IPS-18a (cell line): ENCODE measurements around the gene SNAPIN.
A peak's percentile ranks its signal among the peaks of the same experiment; 100 is the strongest.
"Not testable (repeated sequence)": the region's sequence is repeated elsewhere in the genome, so short reads cannot be mapped to it uniquely, and the experiment has no call there.

Experiments used
- H3K27ac ChIP-seq: one replicate; pipeline ENCODE4 v1.5.1; 2013; ENCODE audit warnings: low read length
- H3K27me3 ChIP-seq: one replicate; pipeline ENCODE4 v1.6.1; 2013; ENCODE audit warnings: mild to moderate bottlenecking, low read length; ENCODE audit not compliant: control insufficient read depth, insufficient read depth
- H3K36me3 ChIP-seq: one replicate; pipeline ENCODE4 v1.6.1; 2013; ENCODE audit warnings: low read depth, low read length; ENCODE audit not compliant: control insufficient read depth
- H3K4me1 ChIP-seq: one replicate; pipeline ENCODE4 v1.6.1; 2013; ENCODE audit warnings: low read depth, low read length; ENCODE audit not compliant: control insufficient read depth
- H3K4me3 ChIP-seq: one replicate; pipeline ENCODE4 v1.5.1; 2013; ENCODE audit warnings: low read length
- H3K9ac ChIP-seq: one replicate; pipeline ENCODE4 v1.6.1; 2013; ENCODE audit warnings: mild to moderate bottlenecking, low read length, moderate library complexity
- H3K9me3 ChIP-seq: one replicate; pipeline ENCODE4 v1.6.1; 2013; ENCODE audit warnings: low read depth, low read length; ENCODE audit not compliant: control insufficient read depth

The SNAPIN gene

DNA sequence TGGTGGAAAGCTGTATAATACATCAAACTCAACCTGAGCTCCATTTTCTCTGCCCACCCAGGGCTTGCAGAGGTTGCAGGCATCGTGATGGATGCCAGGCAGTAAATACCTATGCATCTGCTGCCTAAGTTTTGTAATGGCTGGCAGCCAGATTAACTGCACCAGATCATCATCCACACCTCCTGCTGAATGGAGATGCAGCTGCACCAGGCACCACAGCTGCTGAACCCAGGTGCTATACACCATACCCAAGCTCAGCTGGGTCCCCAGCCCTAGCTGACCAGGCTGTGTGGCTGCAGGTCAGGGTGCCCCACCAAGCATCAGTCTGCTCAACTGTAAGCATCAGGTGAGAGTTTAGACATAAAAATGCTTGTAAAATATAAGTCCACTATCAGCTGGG lies 6.7 kb upstream of the SNAPIN start:
- no peak overlapping the region for H3K9ac ChIP-seq

DNA sequence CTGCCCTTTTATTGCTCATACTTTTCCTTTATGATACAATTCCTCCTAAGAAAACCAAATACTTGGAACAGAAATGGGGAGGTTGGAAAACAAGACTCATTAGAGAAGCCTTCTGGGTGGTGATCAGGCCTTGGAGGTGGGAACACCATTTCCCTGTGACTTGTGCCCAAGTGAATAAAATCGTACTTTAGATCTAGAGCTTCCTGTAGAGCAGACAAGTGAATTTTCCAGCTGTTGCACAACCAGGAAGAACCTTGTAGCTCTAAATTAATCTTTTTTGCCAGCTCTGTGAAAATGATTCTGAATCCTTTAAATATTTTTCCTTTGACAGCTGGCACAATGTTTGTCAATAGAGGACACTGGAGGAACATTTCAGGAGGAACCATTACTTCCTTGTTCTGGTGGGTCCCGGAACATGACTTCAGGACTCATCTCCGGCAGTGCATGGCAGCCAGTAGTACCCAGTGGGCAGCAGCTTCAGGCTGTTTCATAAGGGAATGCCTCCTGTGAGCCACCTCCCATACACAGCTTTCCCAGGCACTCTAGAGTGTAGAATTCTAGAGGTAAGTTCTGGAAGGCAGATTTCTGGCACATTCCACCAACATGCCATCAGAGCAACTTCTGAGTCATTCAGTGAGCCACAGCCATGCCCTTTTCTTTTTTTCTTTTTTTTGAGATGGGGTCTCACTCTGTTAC lies 5.5 kb upstream of the SNAPIN start:
- Histone ChIP-seq H3K27me3 (no peaks in the 10 kb centered on the region), H3K9ac (no peak overlapping the region), H3K4me3 (no peak overlapping the region), H3K27ac (no peak overlapping the region), H3K4me1 (no peaks in the 10 kb centered on the region), H3K36me3 (no peaks in the 10 kb centered on the region), H3K9me3 (no peaks in the 10 kb centered on the region)

More for the DNA sequence above, 6.7 kb upstream of the SNAPIN start:
- no peaks in the 10 kb centered on the region for H3K27me3 ChIP-seq
- no peak overlapping the region for H3K27ac ChIP-seq
- H3K36me3 ChIP-seq = no peaks in the 10 kb centered on the region
- H3K4me1 ChIP-seq = no peaks in the 10 kb centered on the region
- H3K9me3 ChIP-seq = no peaks in the 10 kb centered on the region
- no peak overlapping the region for H3K4me3 ChIP-seq

DNA sequence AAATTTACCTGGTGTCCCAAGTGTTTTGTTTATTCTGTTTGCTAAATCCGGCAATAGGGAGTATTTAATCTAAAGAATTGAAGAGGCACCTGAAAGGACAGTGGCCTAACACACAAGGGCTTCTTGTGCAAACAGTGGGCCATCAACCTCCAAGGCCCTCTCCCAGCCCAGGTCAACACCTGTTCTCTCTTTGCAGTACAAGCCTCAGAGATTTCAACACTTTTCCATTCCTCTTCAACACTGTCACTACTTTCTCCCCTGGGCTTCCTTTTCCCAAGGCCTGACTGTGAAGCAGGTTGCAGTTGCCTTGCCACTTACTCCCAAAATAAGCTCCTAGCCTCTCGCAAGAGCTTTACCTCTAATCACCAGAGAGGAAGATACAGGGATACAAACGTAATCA lies 3.2 kb upstream of the SNAPIN start:
- Histone ChIP-seq H3K9me3 (no peaks in the 10 kb centered on the region), H3K9ac (no peak overlapping the region), H3K4me1 (peaks cover 3% of the 10 kb centered on the region), H3K27ac (no peak overlapping the region), H3K27me3 (no peaks in the 10 kb centered on the region), H3K4me3 (no peak overlapping the region), H3K36me3 (no peaks in the 10 kb centered on the region)

DNA sequence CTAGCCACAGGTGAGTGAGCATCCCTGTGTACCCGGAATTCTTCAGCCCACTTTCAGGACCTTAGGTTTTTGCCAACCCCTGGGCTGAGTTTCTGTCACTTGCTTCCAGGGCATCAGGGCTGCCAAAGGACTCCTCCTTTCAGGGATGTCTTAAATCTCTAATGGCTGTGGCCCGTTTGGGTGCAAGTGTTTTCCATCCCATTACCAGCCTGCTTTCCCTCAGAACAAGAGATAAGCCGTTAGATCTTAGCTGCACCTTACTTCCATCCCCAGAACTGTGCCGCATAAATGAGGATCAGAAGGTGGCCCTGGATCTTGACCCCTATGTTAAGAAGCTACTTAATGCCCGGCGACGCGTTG lies 652 bp downstream of the SNAPIN start:
- Histone ChIP-seq H3K4me1 (peaks cover 3% of the 10 kb centered on the region), H3K36me3 (peaks cover 33% of the 10 kb centered on the region), H3K9me3 (no peaks in the 10 kb centered on the region), H3K27ac (peak overlapping the region; percentile 50), H3K9ac (peak overlapping the region; percentile 81), H3K4me3 (peak overlapping the region; percentile 93), H3K27me3 (no peaks in the 10 kb centered on the region)

DNA sequence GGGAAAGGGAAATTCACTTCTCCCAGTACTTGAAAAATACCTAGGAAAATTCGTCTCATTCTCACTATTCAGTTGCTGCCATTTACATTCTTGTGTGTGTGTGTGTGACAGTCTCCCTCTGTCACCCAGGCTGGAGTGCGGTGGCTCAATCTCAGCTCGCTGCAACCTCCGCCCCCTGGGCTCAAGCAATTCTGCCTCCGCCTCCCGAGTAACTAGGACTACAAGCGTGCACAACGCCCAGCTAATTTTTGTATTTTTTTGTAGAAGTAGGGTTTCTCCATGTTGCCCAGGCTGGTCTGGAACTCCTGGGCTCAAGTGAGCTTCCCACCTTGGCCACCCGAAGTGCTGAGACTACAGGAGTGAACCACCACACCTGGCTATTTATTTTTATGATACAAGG lies 1.2 kb downstream of the SNAPIN start:
- no peaks in the 10 kb centered on the region for H3K27me3 ChIP-seq
- H3K4me1 ChIP-seq = peaks cover 3% of the 10 kb centered on the region
- H3K9me3 ChIP-seq = no peaks in the 10 kb centered on the region
- H3K27ac ChIP-seq = no peak overlapping the region
- no peak overlapping the region for H3K9ac ChIP-seq
- H3K36me3 ChIP-seq = peaks cover 38% of the 10 kb centered on the region
- H3K4me3 ChIP-seq = peak overlapping the region; percentile 93

DNA sequence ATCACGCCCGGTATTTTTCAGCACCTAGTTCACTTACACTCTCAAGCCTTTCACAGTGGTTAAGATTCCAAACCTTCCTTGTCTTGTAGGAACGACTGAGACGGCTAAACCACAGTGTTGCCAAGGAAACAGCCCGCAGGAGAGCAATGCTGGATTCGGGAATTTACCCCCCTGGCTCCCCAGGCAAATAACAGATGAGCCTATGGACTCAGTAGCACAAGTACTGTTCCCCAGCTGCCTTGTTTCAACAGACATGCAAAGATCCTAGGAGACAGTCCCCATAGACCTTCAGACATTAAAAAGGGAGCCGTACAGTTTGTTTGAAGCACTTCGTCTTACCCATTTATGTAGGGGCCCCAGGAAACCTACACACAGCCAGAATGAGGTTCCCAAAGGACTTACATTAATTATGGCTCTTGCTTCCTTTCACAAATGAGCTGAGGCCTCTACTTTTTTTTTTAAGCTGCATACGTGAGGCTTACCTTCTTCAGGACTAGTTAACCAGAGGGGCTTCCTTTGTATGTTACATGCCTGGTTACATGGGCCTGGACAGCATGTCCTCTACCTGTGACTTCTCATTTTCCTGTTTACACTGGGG lies 2.7 kb downstream of the SNAPIN start:
- H3K4me3 ChIP-seq = no peak overlapping the region
- H3K9me3 ChIP-seq = no peaks in the 10 kb centered on the region
- H3K4me1 ChIP-seq = peaks cover 3% of the 10 kb centered on the region
- H3K36me3 ChIP-seq = peaks cover 54% of the 10 kb centered on the region
- H3K27ac ChIP-seq = no peak overlapping the region
- no peaks in the 10 kb centered on the region for H3K27me3 ChIP-seq
- H3K9ac ChIP-seq = no peak overlapping the region

DNA sequence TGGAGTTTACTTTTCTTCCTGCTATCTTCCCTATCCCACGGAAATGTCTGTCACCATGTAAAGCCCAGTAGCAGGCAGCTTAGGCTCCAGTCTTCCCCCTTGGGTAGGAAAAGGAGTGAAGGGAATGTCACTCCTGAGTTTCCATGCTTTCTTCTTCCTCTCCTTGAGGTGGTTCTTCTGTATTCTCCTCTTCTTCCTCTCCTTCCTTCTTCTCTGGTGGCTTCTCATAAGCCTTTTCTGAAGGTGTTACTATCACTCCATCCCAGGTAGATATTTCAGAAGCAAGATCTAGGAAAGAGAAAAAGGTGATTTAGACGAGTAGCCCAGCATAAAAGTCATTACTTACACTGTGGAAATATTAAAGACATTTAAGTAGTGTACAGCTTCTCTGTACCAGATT lies 3.8 kb downstream of the SNAPIN start:
- H3K9me3 ChIP-seq = no peaks in the 10 kb centered on the region
- no peaks in the 10 kb centered on the region for H3K27me3 ChIP-seq
- peaks cover 3% of the 10 kb centered on the region for H3K4me1 ChIP-seq
- H3K4me3 ChIP-seq = no peak overlapping the region
- no peak overlapping the region for H3K27ac ChIP-seq
- H3K36me3 ChIP-seq = peaks cover 64% of the 10 kb centered on the region
- H3K9ac ChIP-seq = no peak overlapping the region

DNA sequence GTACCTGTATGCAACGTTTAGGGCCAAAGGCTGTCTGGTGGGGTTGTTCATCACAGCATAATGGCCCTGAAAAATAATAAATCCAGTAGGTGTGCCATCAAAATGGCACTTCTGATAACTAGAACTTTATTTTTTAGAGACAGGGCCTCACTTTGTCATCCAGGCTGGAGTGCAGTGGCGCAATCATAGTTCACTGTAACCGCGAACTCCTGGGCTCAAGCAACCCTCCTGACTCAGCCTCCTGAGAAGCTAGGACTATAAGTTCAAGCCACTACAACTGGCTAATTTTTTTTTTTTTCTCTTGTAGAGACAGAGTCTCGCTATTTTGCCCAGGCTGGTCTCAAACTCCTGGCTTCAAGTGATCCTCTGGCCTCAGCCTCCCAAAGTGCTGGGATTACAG lies 4.7 kb downstream of the SNAPIN start:
- H3K9ac ChIP-seq = no peak overlapping the region
- H3K4me3 ChIP-seq = no peak overlapping the region
- H3K9me3 ChIP-seq = no peaks in the 10 kb centered on the region
- H3K27ac ChIP-seq = no peak overlapping the region
- peaks cover 3% of the 10 kb centered on the region for H3K4me1 ChIP-seq
- no peaks in the 10 kb centered on the region for H3K27me3 ChIP-seq
- H3K36me3 ChIP-seq = peaks cover 74% of the 10 kb centered on the region

DNA sequence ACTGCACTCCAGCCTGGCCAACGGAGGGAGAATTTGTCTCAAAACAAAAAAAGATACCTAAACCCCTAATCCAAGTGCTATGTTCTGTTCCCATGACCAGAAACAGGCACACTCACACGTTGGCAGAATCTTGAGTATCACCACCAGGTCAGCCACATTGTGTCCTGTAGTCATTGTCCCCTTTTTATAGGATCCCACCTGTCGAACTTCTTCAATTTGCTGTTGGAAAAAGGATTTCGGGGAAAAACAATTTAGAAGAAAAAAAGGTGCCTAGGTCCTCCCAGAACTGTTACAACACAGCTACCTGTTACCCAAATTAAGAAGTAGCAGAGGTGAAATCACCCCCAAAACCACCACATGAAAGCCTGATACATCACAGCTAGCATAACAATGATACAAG lies 8.9 kb downstream of the SNAPIN start:
- no peaks in the 10 kb centered on the region for H3K27me3 ChIP-seq
- no peak overlapping the region for H3K9ac ChIP-seq
- no peak overlapping the region for H3K27ac ChIP-seq
- H3K4me1 ChIP-seq = peaks cover 6% of the 10 kb centered on the region
- H3K9me3 ChIP-seq = no peaks in the 10 kb centered on the region
- H3K36me3 ChIP-seq = peaks cover 74% of the 10 kb centered on the region
- H3K4me3 ChIP-seq = no peak overlapping the region

DNA sequence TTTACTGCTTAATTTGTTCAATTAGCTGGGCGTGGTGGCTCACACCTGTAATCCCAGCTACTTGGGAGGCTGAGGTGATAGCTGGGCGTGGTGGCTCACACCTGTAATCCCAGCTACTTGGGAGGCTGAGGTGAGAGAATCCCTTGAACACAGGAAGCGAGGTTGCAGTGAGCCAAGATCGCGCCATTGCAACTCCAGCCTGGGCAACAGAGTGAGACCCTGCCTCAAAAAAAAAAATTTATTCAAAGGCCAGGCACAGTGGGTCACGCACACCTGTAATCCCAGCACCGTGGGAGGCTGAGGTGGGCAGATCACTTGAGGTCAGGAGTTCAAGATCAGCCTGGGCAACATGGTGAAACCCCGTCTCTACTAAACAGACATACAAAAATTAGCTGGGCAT lies 10.2 kb downstream of the SNAPIN start:
- not testable (repeated sequence) for H3K27ac ChIP-seq, H3K9me3 ChIP-seq, H3K4me3 ChIP-seq, H3K27me3 ChIP-seq, H3K4me1 ChIP-seq, H3K9ac ChIP-seq
- peaks cover 62% of the 10 kb centered on the region for H3K36me3 ChIP-seq

DNA sequence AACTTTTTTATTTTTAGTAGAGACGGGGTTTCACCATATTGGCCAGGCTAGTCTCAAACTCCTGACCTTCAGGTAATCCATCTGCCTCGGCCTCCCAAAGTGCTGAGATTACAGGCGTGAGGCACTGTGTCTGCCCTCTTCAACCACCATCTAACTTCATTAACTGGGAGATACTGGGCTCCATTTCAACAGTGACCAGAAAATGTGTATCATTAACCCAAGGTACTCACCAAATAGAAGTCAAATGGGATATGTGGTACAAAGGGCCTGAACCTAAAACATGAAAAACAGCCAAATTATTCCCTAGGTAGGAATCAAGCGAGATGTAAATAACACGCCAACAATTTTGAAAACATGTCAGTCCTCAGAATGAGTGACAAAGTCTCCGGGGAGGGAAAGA lies 11.1 kb downstream of the SNAPIN start:
- Histone ChIP-seq H3K4me1 (peaks cover 6% of the 10 kb centered on the region), H3K27ac (no peak overlapping the region), H3K36me3 (peaks cover 53% of the 10 kb centered on the region), H3K27me3 (no peaks in the 10 kb centered on the region), H3K9ac (peak overlapping the region; percentile 98), H3K4me3 (peak overlapping the region; percentile 96), H3K9me3 (no peaks in the 10 kb centered on the region)

DNA sequence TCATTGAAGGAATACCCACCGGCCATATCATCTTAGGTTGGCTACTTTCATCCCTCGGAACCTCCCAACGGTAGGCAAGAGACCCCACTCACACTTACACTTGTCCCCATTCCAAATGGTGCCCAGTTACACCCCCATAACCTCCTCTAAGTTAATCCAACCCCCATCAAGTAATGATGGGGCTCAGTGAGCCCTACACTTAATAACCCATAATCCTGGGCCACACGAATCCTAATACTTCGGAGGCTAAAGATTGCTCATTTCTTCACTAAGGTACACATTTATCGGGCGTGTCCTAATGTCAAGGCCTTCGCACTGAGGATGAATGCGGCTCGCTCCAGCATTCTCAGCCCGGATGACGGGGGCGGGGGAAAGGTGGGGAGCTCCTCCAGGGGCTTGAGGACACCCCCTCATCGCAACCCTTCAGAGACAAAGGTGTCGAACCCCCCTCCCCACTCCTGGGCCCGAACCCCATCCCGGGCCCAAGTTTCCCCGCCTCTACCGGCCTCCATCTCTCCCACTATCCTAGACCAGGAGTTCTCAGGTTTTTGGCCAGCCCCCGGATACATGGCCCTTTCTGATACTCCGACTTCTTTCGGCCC lies 11.9 kb downstream of the SNAPIN start:
- Histone ChIP-seq H3K27ac (peak overlapping the region; percentile 89), H3K9ac (peak overlapping the region; percentile 98), H3K4me3 (peak overlapping the region; percentile 96), H3K4me1 (peaks cover 6% of the 10 kb centered on the region), H3K27me3 (no peaks in the 10 kb centered on the region), H3K9me3 (no peaks in the 10 kb centered on the region), H3K36me3 (peaks cover 45% of the 10 kb centered on the region)
